GM10266 (cell line): ENCODE measurements around the gene STRN3.

Source experiments
- DNase-seq: peaks from one replicate; pipeline ENCODE4 v3.0.0; 2012; ENCODE audit errors: extremely low spot score
- TF ChIP-seq, protein P1 (sequence below): IDR thresholded peaks from 2 replicates; pipeline ENCODE4 v1.5.1; 2012; ENCODE audit warnings: mild to moderate bottlenecking, low read depth; ENCODE audit not compliant: control insufficient read depth, insufficient read depth; ENCODE audit errors: missing control alignments

The STRN3 gene

DNA sequence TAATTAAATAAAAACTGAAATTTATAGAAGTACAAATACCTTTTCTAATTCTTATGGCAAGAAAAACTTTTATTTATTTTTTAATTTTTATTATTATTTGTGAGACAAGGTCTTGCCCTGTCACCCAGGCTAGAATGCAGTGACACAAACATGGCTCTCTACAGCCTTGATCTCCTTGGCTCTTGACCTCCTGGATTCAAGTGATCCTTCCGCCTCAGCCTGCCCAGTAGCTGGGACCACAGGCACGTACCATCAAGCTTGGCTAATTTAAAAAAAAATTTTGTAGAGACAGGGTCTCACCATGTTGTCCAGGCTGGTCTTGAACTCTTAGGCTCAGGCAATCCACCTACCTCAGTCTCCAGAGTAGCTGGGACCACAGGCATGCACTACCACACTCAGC is 104.4 kb downstream of the STRN3 start:
- TF ChIP-seq, protein P1, sequence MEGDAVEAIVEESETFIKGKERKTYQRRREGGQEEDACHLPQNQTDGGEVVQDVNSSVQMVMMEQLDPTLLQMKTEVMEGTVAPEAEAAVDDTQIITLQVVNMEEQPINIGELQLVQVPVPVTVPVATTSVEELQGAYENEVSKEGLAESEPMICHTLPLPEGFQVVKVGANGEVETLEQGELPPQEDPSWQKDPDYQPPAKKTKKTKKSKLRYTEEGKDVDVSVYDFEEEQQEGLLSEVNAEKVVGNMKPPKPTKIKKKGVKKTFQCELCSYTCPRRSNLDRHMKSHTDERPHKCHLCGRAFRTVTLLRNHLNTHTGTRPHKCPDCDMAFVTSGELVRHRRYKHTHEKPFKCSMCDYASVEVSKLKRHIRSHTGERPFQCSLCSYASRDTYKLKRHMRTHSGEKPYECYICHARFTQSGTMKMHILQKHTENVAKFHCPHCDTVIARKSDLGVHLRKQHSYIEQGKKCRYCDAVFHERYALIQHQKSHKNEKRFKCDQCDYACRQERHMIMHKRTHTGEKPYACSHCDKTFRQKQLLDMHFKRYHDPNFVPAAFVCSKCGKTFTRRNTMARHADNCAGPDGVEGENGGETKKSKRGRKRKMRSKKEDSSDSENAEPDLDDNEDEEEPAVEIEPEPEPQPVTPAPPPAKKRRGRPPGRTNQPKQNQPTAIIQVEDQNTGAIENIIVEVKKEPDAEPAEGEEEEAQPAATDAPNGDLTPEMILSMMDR, result no peak
- no peak for DNase-seq

DNA sequence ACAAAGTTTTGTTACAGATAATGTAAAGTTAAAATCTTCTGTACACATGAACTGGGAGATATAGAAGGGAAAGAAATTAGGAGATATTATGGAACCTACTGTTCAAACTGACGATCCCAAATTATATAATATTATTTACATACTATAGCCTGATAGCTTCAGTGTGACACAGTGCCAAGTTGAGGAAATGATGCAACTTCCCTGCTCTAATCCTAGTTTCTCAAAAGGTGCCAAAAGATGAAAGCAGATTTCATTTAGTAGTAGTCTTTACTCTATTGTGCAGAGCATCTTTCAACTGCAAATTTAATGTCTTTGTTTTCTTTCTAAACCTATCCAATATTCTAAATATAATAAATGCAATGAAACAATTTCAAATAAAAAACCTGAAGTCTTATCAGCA is 104.9 kb downstream of the STRN3 start:
- TF ChIP-seq, protein P1, result no peak
- no peak for DNase-seq

DNA sequence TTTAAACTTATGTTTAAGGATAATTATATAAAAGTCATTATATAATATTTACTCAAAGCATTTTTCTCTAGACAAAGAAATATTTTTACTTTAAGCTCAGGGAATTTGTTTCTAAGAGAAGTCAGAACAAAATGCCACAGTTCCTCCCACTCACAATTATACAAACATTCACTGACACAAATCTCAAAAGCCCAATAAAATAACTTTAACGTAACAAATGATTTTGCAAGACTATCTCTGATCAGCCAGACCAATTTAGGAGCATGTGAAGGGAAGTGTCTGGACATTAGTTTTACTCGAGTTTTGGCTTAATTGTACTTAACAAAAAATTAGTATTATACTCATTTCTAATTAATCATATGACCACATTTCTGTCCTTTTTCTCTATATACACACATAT is 110.6 kb downstream of the STRN3 start:
- DNase-seq, result no peak
- TF ChIP-seq, protein P1, result no peak

DNA sequence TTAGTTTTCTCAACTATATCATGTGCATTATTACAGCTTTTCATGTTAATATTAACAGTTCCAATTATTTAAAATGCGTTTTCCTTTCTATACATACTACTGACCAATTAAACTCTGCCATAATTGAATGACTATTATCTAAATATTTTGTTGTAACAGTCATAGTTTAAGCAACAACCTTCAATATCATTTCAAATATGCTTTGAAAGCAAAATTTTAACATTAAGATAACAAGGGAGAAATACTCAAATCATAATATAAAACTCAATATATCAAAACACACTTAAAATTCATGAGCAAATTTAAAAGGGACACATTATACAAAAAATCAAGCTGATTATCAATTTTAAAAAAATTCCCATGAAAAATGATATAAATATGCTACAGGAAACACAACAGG is 111.4 kb downstream of the STRN3 start:
- no peak for DNase-seq
- TF ChIP-seq, protein P1, result no peak

DNA sequence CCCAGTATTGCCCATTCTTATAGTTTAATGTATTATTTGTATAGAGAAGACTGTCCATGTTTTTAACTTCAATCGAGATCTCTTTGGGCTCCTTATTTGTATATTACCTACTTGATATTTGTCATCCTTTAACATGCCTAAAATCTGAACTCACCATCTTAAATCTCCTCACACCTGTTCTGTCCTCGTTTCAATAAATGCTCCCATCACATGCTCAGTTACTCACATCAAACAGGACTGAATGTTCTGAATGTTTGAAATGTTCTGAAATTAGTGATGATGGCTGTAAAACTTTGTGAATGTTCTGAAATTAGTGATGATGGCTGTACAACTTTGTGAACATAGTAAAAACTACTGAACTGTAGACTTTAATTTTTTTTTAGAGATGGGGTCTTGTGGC is 117.4 kb downstream of the STRN3 start:
- TF ChIP-seq, protein P1, result no peak
- no peak for DNase-seq

DNA sequence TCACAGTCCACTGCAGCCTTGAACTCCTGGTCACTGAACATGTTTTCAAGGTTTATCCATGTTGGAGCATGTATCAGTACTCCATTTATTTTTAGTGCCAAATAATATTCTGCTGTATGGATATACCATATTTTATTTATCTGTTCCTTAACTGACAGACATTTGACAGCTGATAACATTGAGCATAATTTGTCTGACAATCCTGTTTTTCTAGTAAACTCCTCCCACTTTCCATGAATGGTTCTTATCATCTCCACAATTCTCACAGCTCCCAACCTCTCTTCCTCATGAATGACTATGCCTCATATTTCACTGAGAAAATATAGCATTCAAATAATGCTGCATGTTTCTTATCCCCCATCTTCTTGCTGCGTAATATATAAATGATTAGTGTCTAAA is 118.5 kb downstream of the STRN3 start:
- no peak for DNase-seq

DNA sequence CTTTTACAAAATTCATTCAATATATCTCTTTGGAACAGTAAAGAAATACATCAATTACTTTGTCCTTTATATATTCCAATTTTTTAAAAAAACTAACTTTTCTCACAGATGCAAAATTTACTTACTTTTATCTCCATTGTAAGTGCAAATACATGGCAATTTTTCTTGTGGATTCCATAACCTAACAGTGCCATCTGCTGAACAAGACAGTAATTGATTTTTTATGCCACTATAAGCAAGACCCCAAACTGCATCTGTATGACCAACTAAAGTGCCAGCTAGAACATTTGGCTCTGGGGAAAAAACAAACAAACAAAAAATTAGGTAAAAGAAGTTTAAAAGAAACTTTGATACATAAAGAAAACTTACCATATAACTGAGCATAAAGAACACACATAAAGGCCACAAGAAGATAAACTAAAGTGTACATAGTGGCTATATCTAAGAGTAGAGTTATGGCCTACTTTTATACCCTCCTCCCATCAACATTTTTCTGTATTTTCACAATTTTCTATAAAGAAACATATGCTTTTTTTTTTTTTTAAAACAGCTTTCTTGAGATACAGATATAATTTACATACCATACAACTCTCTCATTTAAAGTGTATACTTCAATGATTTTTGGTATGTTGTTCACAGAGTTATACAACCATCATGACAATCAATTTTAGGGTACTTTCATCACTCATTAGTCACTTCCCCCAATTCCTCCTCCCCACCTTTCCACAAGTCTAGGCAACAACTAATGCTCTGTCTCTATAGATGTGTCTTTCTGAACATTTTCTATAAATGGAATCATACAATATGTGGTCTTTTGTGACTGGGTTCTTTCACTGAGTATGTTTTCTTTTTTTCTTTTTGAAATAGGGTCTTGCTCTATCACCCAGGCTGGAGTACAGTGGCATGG is 119.2 kb downstream of the STRN3 start:
- TF ChIP-seq, protein P1, result peak; percentile 40
- no peak for DNase-seq

More for the DNA sequence above, 118.5 kb downstream of the STRN3 start:
- TF ChIP-seq, protein P1, result no peak
